GM21360 (cell line): ENCODE measurements around the gene CAMKK1.

ENCODE experiments used
- ATAC-seq: cut with Tn5 transposase; IDR thresholded peaks from one replicate; pipeline ENCODE4 v1.9.1; 2021; ENCODE audit warnings: mild to moderate bottlenecking, moderate library complexity; ENCODE audit not compliant: unreplicated experiment

CAMKK1 gene

GRCh38 chr17:3918372-3919122 is 25.7 kb upstream of the CAMKK1 start:
- ATAC-seq = no peak

GRCh38 chr17:3917391-3917931 is 24.6 kb upstream of the CAMKK1 start:
- ATAC-seq = no peak

- ATAC-seq = no peak
These were observed 24.0 kb upstream of the CAMKK1 start for GRCh38 chr17:3916825-3917224.

GRCh38 chr17:3915995-3916696 is 23.3 kb upstream of the CAMKK1 start, which contains the start of gene P2RX1:
Gene P2RX1, minus strand, starts transcription at chr17:3916465. Its CDS starts 240 bp downstream, at chr17:3916225.
- no peak for ATAC-seq

- no peak for ATAC-seq
These were observed 22.7 kb upstream of the CAMKK1 start for GRCh38 chr17:3915581-3915994.

GRCh38 chr17:3914312-3914670 is 21.4 kb upstream of the CAMKK1 start:
- ATAC-seq = peak; percentile 33

- ATAC-seq = no peak
These were observed 20.9 kb upstream of the CAMKK1 start for GRCh38 chr17:3913531-3914311.

GRCh38 chr17:3912827-3913226 is 20.0 kb upstream of the CAMKK1 start:
- no peak for ATAC-seq

- peak; percentile 71 for ATAC-seq
These were observed 18.6 kb upstream of the CAMKK1 start for GRCh38 chr17:3911271-3912053.

- ATAC-seq = no peak
These were observed 17.8 kb upstream of the CAMKK1 start for GRCh38 chr17:3910420-3911270.

GRCh38 chr17:3909257-3909656 is 16.4 kb upstream of the CAMKK1 start:
- ATAC-seq = no peak

GRCh38 chr17:3907483-3908216 is 14.8 kb upstream of the CAMKK1 start:
- no peak for ATAC-seq

- ATAC-seq = no peak
These were observed 14.0 kb upstream of the CAMKK1 start for GRCh38 chr17:3906881-3907280.

GRCh38 chr17:3905017-3905520 is 12.2 kb upstream of the CAMKK1 start:
- ATAC-seq = no peak

- no peak for ATAC-seq
These were observed 11.6 kb upstream of the CAMKK1 start for GRCh38 chr17:3904501-3904900.

- ATAC-seq = no peak
These were observed 11.0 kb upstream of the CAMKK1 start for GRCh38 chr17:3903881-3904290.

- ATAC-seq = no peak
These were observed 10.4 kb upstream of the CAMKK1 start for GRCh38 chr17:3903051-3903825.

- ATAC-seq = no peak
These were observed 7.8 kb upstream of the CAMKK1 start for GRCh38 chr17:3900646-3901045.
